K562 (cell line): Measurements from ENCODE around the gene RNF13. TPM values are rescaled to one million over a fixed set of nuclear protein-coding genes. Genes with fewer than 3 reads are reported as not detected.

ENCODE experiments used
- ATAC-seq: fragments of 200-7000 bp; cut with Tn5 transposase; 3 replicates; pipeline ENCODE4 v1.9.1; 2020; ENCODE audit warnings: moderate library complexity
- BruUV-seq: library from RNA; stranded (reverse); fragments of 400-500 nt; replicated peaks from 2 replicates; lab custom pipeline; 2021; lab: Mats Ljungman, UMichigan
- CTCF ChIA-PET: fragments of 300-600 bp; formaldehyde crosslinking; extraction: SDS; loops from one replicate; lab custom pipeline; 2021; ENCODE audit warnings: low intra/inter-chr PET ratio; lab: Yijun Ruan, JAX
- POLR2A ChIA-PET: fragments of 300-600, 350-650 bp; sonication (Branson Sonifier 250); formaldehyde crosslinking; extraction: SDS; loops from one replicate; lab custom pipeline; 2021; ENCODE audit warnings: antibody characterized with exemption, inconsistent platforms; lab: Yijun Ruan, JAX
- DNase-seq, 4 experiments: peaks; one replicate each; pipeline versions ENCODE4 v3.0.0 to v3.0.0-alpha.2; 2011 to 2018; ENCODE audit warnings: low spot score in 3 of 4, mixed read lengths in 3 of 4; ENCODE audit errors: extremely low read depth in 1 of 4
- FAIRE-seq: peaks from 2 replicates; lab custom pipeline; 2011; peaks lifted over from hg19 to GRCh38; lab: Jason Lieb, UNC
- H2AFZ ChIP-seq: 2 replicates; pipeline ENCODE4 v1.6.0; 2011; ENCODE audit warnings: low read depth, low read length, control low read depth, inconsistent platforms
- H3K27ac ChIP-seq: fragments of 200-600 bp; 3 replicates; pipeline ENCODE4 v1.8.0; 2011; ENCODE audit warnings: low read depth, mild to moderate bottlenecking, control low read depth, inconsistent platforms, low read length, moderate library complexity, mixed read lengths; ENCODE audit errors: extremely low read depth
- H3K27me3 ChIP-seq, 2 experiments: fragments of 300-600 bp in 1 of 2; 2 replicates in 1 of 2; 3 replicates in 1 of 2; pipeline versions ENCODE4 v1.6.0 to v1.8.0; 2011; ENCODE audit warnings: inconsistent platforms in 2 of 2, low read length in 2 of 2, mild to moderate bottlenecking in 1 of 2, mixed read lengths in 1 of 2, moderate library complexity in 1 of 2; ENCODE audit not compliant: control insufficient read depth in 2 of 2, insufficient read depth in 2 of 2
- H3K36me3 ChIP-seq: fragments of 300-600 bp; 3 replicates; pipeline ENCODE4 v1.8.0; 2011; ENCODE audit warnings: mild to moderate bottlenecking, low read length, inconsistent platforms; ENCODE audit not compliant: control insufficient read depth, insufficient read depth
- H3K4me1 ChIP-seq, 2 experiments: fragments of 200-600 bp in 1 of 2; replicated peaks in 1 of 2; 2 replicates in 1 of 2; 3 replicates in 1 of 2; pipeline versions ENCODE4 v1.5.1 to v1.8.0; 2011; ENCODE audit warnings: inconsistent platforms in 2 of 2, low read length in 2 of 2, mild to moderate bottlenecking in 1 of 2, mixed read lengths in 1 of 2, moderate library complexity in 1 of 2; ENCODE audit not compliant: control insufficient read depth in 2 of 2, insufficient read depth in 2 of 2
- H3K4me2 ChIP-seq: 2 replicates; pipeline ENCODE4 v1.6.1; 2011; ENCODE audit warnings: low read length, control low read depth, inconsistent platforms, mixed read lengths; ENCODE audit not compliant: insufficient read depth
- H3K4me3 ChIP-seq: fragments of 200-600 bp; sonication (generic), shearing (Covaris generic); 2 replicates; pipeline ENCODE4 v1.5.1; 2016; ENCODE audit warnings: control low read depth, inconsistent platforms
- H3K79me2 ChIP-seq: fragments of 200-600 bp; 3 replicates; pipeline ENCODE4 v1.8.0; 2011; ENCODE audit warnings: low read length, inconsistent platforms; ENCODE audit not compliant: control insufficient read depth, insufficient read depth
- H3K9ac ChIP-seq, 2 experiments: 2 replicates each; pipeline versions ENCODE4 v1.6.0 to v1.6.1; 2011; ENCODE audit warnings: low read depth in 2 of 2, low read length in 2 of 2, control low read depth in 1 of 2, inconsistent platforms in 1 of 2, mild to moderate bottlenecking in 1 of 2, mixed read lengths in 1 of 2; ENCODE audit not compliant: insufficient read depth in 1 of 2
- H3K9me1 ChIP-seq: one replicate; pipeline ENCODE4 v1.6.0; 2011; ENCODE audit warnings: inconsistent platforms, mild to moderate bottlenecking, low read length, moderate library complexity; ENCODE audit not compliant: control insufficient read depth, insufficient read depth
- H3K9me3 ChIP-seq: replicated peaks from 2 replicates; pipeline ENCODE4 v1.5.1; 2011; ENCODE audit warnings: low read depth, low read length, inconsistent platforms; ENCODE audit not compliant: control insufficient read depth, insufficient read depth
- H4K20me1 ChIP-seq: replicated peaks from 2 replicates; pipeline ENCODE4 v1.6.1; 2011; ENCODE audit warnings: low read length, inconsistent platforms, mixed read lengths; ENCODE audit not compliant: control insufficient read depth, insufficient read depth
- ELF4 ChIP-seq: fragments of 450-650 bp; formaldehyde crosslinking; IDR thresholded peaks from 2 replicates; pipeline ENCODE4 v1.4.0; 2022; ENCODE audit warnings: missing genetic modification characterization
- HNRNPLL ChIP-seq: fragments of 200-400 bp; formaldehyde crosslinking; IDR thresholded peaks from 2 replicates; pipeline ENCODE4 v1.6.1; 2017; ENCODE audit warnings: low read length, low read depth, mild to moderate bottlenecking; ENCODE audit not compliant: poor library complexity, severe bottlenecking
- KDM2B ChIP-seq: fragments of 250-450 bp; sonication (Bioruptor Pico); IDR thresholded peaks from 2 replicates; pipeline ENCODE4 v1.8.0; 2021; ENCODE audit warnings: mild to moderate bottlenecking, moderate library complexity
- MCM3 ChIP-seq: fragments of 450-650 bp; IDR thresholded peaks from 2 replicates; pipeline ENCODE4 v1.6.1; 2016
- NFE2 ChIP-seq: IDR thresholded peaks from 2 replicates; pipeline ENCODE4 v1.6.1; 2014; ENCODE audit warnings: antibody characterized with exemption, low read depth
- PURB ChIP-seq: sonication (generic); formaldehyde crosslinking; IDR thresholded peaks from 2 replicates; pipeline ENCODE4 v1.9.0; 2021; ENCODE audit warnings: low read depth, mild to moderate bottlenecking, missing genetic modification reagents
- STAT5A ChIP-seq: IDR thresholded peaks from 2 replicates; pipeline ENCODE4 v1.6.1; 2012; ENCODE audit warnings: low read length, inconsistent platforms, borderline replicate concordance
- TBP ChIP-seq: optimal IDR thresholded peaks from 2 replicates; pipeline ENCODE3; 2011; ENCODE audit warnings: low read depth, low read length, improper control_type of control experiment
- TCF3 ChIP-seq: sonication (generic); formaldehyde crosslinking; IDR thresholded peaks from 2 replicates; pipeline ENCODE4 v1.4.0; 2020; ENCODE audit warnings: mild to moderate bottlenecking, missing genetic modification reagents
- ZBTB17 ChIP-seq: fragments of 450-650 bp; formaldehyde crosslinking; IDR thresholded peaks from 2 replicates; pipeline ENCODE4 v1.4.0; 2020; ENCODE audit warnings: mild to moderate bottlenecking
- ZNF263 ChIP-seq: sonication (generic); formaldehyde crosslinking; IDR thresholded peaks from 2 replicates; pipeline ENCODE4 v1.8.0; 2022; ENCODE audit warnings: mild to moderate bottlenecking, missing genetic modification reagents, borderline replicate concordance
- WGBS: fragments of 100-300 bp; shearing (Covaris generic); methylation state at CpG from one replicate; pipeline ENCODE4 v1.1.6; 2016; ENCODE audit warnings: low coverage, mixed read lengths; ENCODE audit not compliant: insufficient coverage; ENCODE audit errors: missing lambda C conversion rate; 5-methylcytosine and 5-hydroxymethylcytosine counted together
- in situ Hi-C: fragments of 300-500 bp; cut with MboI; formaldehyde crosslinking; loops from 4 replicates; pipeline ENCODE4 v1.15.0; 2018; ENCODE audit warnings: inconsistent platforms, mixed read lengths
- intact Hi-C: fragments of 100-400 bp; cut with micrococcal nuclease; formaldehyde crosslinking; loops from 2 replicates; pipeline ENCODE4 v1.14.2; 2022
- polyA plus RNA-seq, 8 experiments: library from polyadenylated mRNA; depleted of rRNA in 4 of 8; stranded (reverse) in 5 of 8; unstranded in 3 of 8; fragments of >200 nt; fragmentation: Nextera tagmentation in 2 of 8; fragmentation: Illumina TruSeq in 1 of 8; extraction: Ambion mirVana in 2 of 8; extraction: Trizol in 1 of 8; gene quantifications; 2 replicates each; pipeline versions ENCODE4 v1.2.1 to v1.2.3, GENCODE V29; 2011 to 2014; ENCODE audit warnings: inconsistent platforms in 1 of 8, missing spikeins in 1 of 8
- total RNA-seq, 7 experiments: library from RNA; depleted of rRNA in 6 of 7; stranded (reverse); fragments of >200 nt in 6 of 7; fragmentation: Illumina TruSeq in 2 of 7; extraction: Trizol in 2 of 7; gene quantifications; 2 replicates each; pipeline versions ENCODE4 v1.2.1 to v1.2.3, GENCODE V29; 2011 to 2021; ENCODE audit warnings: low replicate concordance in 1 of 7

The RNF13 gene
- total and polyA plus RNA-seq, 9 of the 15 experiments (the other 6 are each of a cell fraction or from before 2014, with no cell fraction given) = 12.7 to 35.8 (median 18.9) TPM

DNA sequence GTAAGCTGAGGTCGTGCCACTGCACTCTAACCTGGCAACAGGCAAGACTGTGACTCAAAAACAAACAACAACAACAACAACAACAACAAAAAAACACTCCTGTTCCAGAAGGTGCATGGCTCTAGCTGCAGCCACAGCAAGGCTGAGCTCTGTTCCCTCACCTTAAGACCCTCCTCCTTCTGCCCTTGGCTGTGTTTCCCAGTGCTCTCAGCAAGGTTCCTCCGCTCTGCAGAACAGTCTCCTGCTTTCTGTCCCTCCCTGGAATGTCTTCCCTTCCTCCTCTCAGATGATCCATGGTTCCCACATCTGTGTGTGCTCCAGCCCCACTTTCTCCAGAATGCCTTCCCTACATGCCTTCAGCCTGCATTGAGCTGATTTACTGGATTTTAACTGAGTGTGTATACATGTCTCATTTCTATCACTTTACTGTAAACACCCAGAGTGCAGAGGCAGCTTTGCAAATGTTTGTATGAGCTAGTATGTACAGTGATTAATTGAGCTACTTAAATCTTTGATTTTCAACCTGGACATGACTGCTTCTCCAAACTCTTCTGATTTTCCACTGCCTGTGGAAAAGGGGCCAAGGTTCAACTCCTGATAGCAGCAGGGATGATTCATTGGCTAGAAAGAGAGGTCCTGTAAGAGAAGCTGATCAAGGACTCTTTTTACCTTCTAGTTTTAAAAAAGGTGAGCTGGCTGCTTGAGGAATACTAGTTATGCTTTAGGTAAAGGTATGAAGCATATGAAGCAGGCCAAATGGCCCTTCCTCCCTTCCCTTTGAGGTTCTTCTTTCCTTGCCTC, 35.4 kb upstream of the RNF13 start:
- in situ Hi-C loops = no loop called here
- intact Hi-C loops = no loop called here
- no peaks in the 10 kb centered on the region for H4K20me1 ChIP-seq
- peaks cover 6 to 10% of the 10 kb centered on the region in 2 experiments; a peak in 3 of 5 replicates for H3K27me3 ChIP-seq
- no peaks in the 10 kb centered on the region for H3K36me3 ChIP-seq
- TF ChIP-seq TCF3 (CRISPR knock-in tag) (no peak), STAT5A (no peak), ELF4 (CRISPR knock-in tag) (no peak), KDM2B (CRISPR knock-in tag) (no peak), ZBTB17 (CRISPR knock-in tag) (no peak), ZNF263 (no peak), HNRNPLL (no peak), MCM3 (no peak), NFE2 (no peak), TBP (no peak), PURB (no peak)
- no peaks in the 10 kb centered on the region for H3K9me3 ChIP-seq
- BruUV-seq = no TSS peak
- H3K4me2 ChIP-seq = no peak overlapping the region
- H3K79me2 ChIP-seq = no peaks in the 10 kb centered on the region
- no peaks in the 10 kb centered on the region for H3K9me1 ChIP-seq
- H2AFZ ChIP-seq = no peak overlapping the region
- 0% methylated on average over 2 of the region's 2 CpGs for WGBS
- H3K4me1 ChIP-seq = no peaks in the 10 kb centered on the region; a peak in 1 of 5 replicates
- DNase-seq (no peak), FAIRE-seq (no peak), ATAC-seq (no peak)
- no peak overlapping the region for H3K4me3 ChIP-seq
- ChIA-PET POLR2A (no interaction called here), CTCF (no interaction called here)
- no peak overlapping the region for H3K9ac ChIP-seq
- no peak overlapping the region for H3K27ac ChIP-seq
